Liver (tissue), 9 donors: ENCODE results near the gene AUP1. TPM values are rescaled to one million over a fixed set of nuclear protein-coding genes. Genes with fewer than 3 reads are reported as not detected.

ENCODE experiments used
- DNase-seq: peaks from one replicate; pipeline ENCODE4 v3.0.0-alpha.2; 2017; ENCODE audit warnings: low spot score
- H3K27ac ChIP-seq, 2 donors: one replicate each; pipeline ENCODE4 v1.7.0; 2013; ENCODE audit warnings: inconsistent platforms in 2 of 2, low read length in 2 of 2, control low read depth in 1 of 2, low read depth in 1 of 2, mild to moderate bottlenecking in 1 of 2
- H3K27me3 ChIP-seq, 4 donors: one replicate each; pipeline versions ENCODE4 v1.6.1 to v1.7.0; 2013; ENCODE audit warnings: low read length in 3 of 4, inconsistent platforms in 1 of 4, mild to moderate bottlenecking in 1 of 4, moderate library complexity in 1 of 4; ENCODE audit not compliant: control insufficient read depth in 4 of 4, insufficient read depth in 4 of 4
- H3K36me3 ChIP-seq, 4 donors: one replicate each; pipeline versions ENCODE4 v1.6.1 to v1.7.0; 2013; ENCODE audit warnings: low read length in 3 of 4, mild to moderate bottlenecking in 3 of 4, low read depth in 1 of 4, moderate library complexity in 1 of 4; ENCODE audit not compliant: control insufficient read depth in 4 of 4, insufficient read depth in 3 of 4
- H3K4me1 ChIP-seq, 4 donors: one replicate each; pipeline versions ENCODE4 v1.6.1 to v1.7.0; 2013; ENCODE audit warnings: low read length in 3 of 4, mild to moderate bottlenecking in 3 of 4, moderate library complexity in 1 of 4; ENCODE audit not compliant: control insufficient read depth in 4 of 4, insufficient read depth in 4 of 4
- H3K4me3 ChIP-seq, 3 donors: one replicate each; pipeline versions ENCODE4 v1.6.1 to v1.7.0; 2013; ENCODE audit warnings: low read length in 3 of 3, control low read depth in 1 of 3, low read depth in 1 of 3, mild to moderate bottlenecking in 1 of 3
- H3K9ac ChIP-seq, 2 donors: one replicate each; pipeline ENCODE4 v1.7.0; 2013; ENCODE audit warnings: low read length in 2 of 2, mild to moderate bottlenecking in 2 of 2, moderate library complexity in 2 of 2, control low read depth in 1 of 2, low read depth in 1 of 2
- H3K9me3 ChIP-seq, 4 donors: one replicate each; pipeline versions ENCODE4 v1.6.1 to v1.7.0; 2013; ENCODE audit warnings: low read length in 3 of 4; ENCODE audit not compliant: control insufficient read depth in 4 of 4
- ATF3 ChIP-seq: IDR thresholded peaks from 2 replicates; pipeline ENCODE4 v1.6.1; 2016; ENCODE audit warnings: antibody characterized with exemption
- GABPA ChIP-seq, 2 donors: IDR thresholded peaks in 1 of 2; conservative IDR thresholded peaks in 1 of 2; 2 replicates each; pipeline ENCODE4 v1.6.1; 2016; ENCODE audit warnings: antibody characterized with exemption in 2 of 2, mild to moderate bottlenecking in 1 of 2, moderate library complexity in 1 of 2
- HNF4G ChIP-seq: IDR thresholded peaks from 2 replicates; pipeline ENCODE4 v1.6.1; 2016; ENCODE audit warnings: antibody characterized with exemption
- NR2F2 ChIP-seq: IDR thresholded peaks from 2 replicates; pipeline ENCODE4 v1.6.1; 2016; ENCODE audit warnings: antibody characterized with exemption
- RAD21 ChIP-seq, 2 donors: IDR thresholded peaks; 2 replicates each; pipeline ENCODE4 v1.6.1; 2016; ENCODE audit warnings: antibody characterized with exemption in 2 of 2, mild to moderate bottlenecking in 2 of 2
- REST ChIP-seq: IDR thresholded peaks from 2 replicates; pipeline ENCODE4 v1.6.1; 2016; ENCODE audit warnings: antibody characterized with exemption, mild to moderate bottlenecking
- SP1 ChIP-seq: IDR thresholded peaks from 2 replicates; pipeline ENCODE4 v1.6.1; 2018; ENCODE audit warnings: antibody characterized with exemption, mild to moderate bottlenecking
- TAF1 ChIP-seq: conservative IDR thresholded peaks from 2 replicates; pipeline ENCODE4 v1.6.1; 2016; ENCODE audit warnings: antibody characterized with exemption, mild to moderate bottlenecking
- WGBS: extraction: QIAGEN DNeasy Blood & Tissue Kit; methylation state at CpG from one replicate; pipeline ENCODE4 v1.1.7; 2013; 5-methylcytosine and 5-hydroxymethylcytosine counted together
- polyA plus RNA-seq, 2 donors: library from polyadenylated mRNA; stranded (reverse) in 1 of 2; unstranded in 1 of 2; fragments of 200-250 nt in 1 of 2; fragments of >200 nt in 1 of 2; fragmentation: Nextera tagmentation in 1 of 2; extraction: Ambion mirVana in 1 of 2; gene quantifications; one replicate each; pipeline versions ENCODE4 v1.2.1 to v1.2.3, GENCODE V29; 2013 to 2015
- total RNA-seq, 2 donors: library from RNA; depleted of rRNA; stranded (reverse); fragments of >200 nt; gene quantifications; one replicate each; pipeline ENCODE4 v1.2.3, GENCODE V29; 2014
- TF ChIP-seq, protein P1 (sequence below): IDR thresholded peaks from 2 replicates; pipeline ENCODE4 v1.6.1; 2016; ENCODE audit warnings: antibody characterized with exemption
- TF ChIP-seq, protein P2 (sequence below): fragments of 150-350 bp; IDR thresholded peaks from 2 replicates; pipeline ENCODE4 v1.5.1; 2017; ENCODE audit warnings: improper control_type of control experiment, low read depth, low read length; ENCODE audit not compliant: missing input control
- TF ChIP-seq, protein P3 (sequence below): IDR thresholded peaks from 2 replicates; pipeline ENCODE4 v1.6.1; 2016; ENCODE audit warnings: antibody characterized with exemption
- donor health status: healthy.
- donor health status: healthy.
- donor health status: healthy.
- donor health status: healthy.
- donor health status: healthy.

The AUP1 gene
- total and polyA plus RNA-seq, 4 donors = 62.6 to 126 (median 109) TPM

- TF ChIP-seq, protein P1, sequence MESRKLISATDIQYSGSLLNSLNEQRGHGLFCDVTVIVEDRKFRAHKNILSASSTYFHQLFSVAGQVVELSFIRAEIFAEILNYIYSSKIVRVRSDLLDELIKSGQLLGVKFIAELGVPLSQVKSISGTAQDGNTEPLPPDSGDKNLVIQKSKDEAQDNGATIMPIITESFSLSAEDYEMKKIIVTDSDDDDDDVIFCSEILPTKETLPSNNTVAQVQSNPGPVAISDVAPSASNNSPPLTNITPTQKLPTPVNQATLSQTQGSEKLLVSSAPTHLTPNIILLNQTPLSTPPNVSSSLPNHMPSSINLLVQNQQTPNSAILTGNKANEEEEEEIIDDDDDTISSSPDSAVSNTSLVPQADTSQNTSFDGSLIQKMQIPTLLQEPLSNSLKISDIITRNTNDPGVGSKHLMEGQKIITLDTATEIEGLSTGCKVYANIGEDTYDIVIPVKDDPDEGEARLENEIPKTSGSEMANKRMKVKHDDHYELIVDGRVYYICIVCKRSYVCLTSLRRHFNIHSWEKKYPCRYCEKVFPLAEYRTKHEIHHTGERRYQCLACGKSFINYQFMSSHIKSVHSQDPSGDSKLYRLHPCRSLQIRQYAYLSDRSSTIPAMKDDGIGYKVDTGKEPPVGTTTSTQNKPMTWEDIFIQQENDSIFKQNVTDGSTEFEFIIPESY = no peak
- TF ChIP-seq NR2F2 = no peak
- TF ChIP-seq TAF1 = no peak
Observed at GRCh38 chr2:74558284-74559230, 29.1 kb upstream of the AUP1 start (continued).

DNA sequence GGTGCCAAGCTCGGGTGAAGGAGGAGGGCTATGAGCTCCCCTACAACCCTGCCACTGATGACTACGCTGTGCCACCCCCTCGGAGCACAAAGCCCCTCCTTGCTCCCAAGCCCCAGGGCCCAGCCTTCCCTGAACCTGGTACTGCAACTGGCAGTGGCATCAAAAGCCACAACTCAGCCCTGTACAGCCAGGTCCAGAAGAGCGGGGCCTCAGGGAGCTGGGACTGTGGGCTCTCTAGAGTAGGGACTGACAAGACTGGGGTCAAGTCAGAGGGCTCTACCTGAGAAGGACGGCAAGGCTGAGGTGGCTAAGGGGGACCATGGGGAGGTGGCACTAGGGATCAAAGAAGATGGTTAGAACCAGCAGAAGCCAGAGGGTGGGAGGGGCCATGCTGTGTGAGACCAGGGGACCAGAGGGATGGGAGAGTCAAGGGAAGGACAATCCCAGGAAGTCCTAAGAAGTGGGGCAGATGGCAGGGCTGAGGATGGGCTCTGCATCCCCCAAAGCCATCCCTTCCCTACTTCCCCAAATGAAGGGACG is 27.4 kb upstream of the AUP1 start:
- Histone ChIP-seq H3K27ac (no peak overlapping the region), H3K9ac (no peak overlapping the region), H3K36me3 (no peaks in the 10 kb centered on the region), H3K4me1 (peaks cover 0 to 4% (median 2%) of the 10 kb centered on the region in 4 donors), H3K9me3 (no peaks in the 10 kb centered on the region), H3K4me3 (no peak overlapping the region), H3K27me3 (no peaks in the 10 kb centered on the region)
- no peak for DNase-seq
- TF ChIP-seq REST = no peak
- 96% methylated on average over 6 of the region's 6 CpGs for WGBS

- Histone ChIP-seq H3K4me3 (no peak overlapping the region), H3K27me3 (no peaks in the 10 kb centered on the region)
Observed at GRCh38 chr2:74556159-74556558, 26.7 kb upstream of the AUP1 start.

More at GRCh38 chr2:74556159-74556558, 26.7 kb upstream of the AUP1 start:
- no peak overlapping the region for H3K27ac ChIP-seq
- no peak overlapping the region for H3K9ac ChIP-seq
- WGBS = 86% methylated on average over 14 of the region's 14 CpGs
- no peaks in the 10 kb centered on the region for H3K36me3 ChIP-seq
- H3K9me3 ChIP-seq = no peaks in the 10 kb centered on the region
- no peak for DNase-seq
- TF ChIP-seq HNF4G (no peak), TAF1 (no peak), SP1 (no peak), GABPA (IDR thresholded peaks at IDR 0.05 in 1 of 2, conservative IDR thresholded peaks at IDR 0.05 in 1 of 2) (no peak), REST (no peak), ATF3 (no peak), RAD21 (IDR thresholded peaks at IDR 0.05) (no peak), NR2F2 (no peak)
- TF ChIP-seq, protein P2, sequence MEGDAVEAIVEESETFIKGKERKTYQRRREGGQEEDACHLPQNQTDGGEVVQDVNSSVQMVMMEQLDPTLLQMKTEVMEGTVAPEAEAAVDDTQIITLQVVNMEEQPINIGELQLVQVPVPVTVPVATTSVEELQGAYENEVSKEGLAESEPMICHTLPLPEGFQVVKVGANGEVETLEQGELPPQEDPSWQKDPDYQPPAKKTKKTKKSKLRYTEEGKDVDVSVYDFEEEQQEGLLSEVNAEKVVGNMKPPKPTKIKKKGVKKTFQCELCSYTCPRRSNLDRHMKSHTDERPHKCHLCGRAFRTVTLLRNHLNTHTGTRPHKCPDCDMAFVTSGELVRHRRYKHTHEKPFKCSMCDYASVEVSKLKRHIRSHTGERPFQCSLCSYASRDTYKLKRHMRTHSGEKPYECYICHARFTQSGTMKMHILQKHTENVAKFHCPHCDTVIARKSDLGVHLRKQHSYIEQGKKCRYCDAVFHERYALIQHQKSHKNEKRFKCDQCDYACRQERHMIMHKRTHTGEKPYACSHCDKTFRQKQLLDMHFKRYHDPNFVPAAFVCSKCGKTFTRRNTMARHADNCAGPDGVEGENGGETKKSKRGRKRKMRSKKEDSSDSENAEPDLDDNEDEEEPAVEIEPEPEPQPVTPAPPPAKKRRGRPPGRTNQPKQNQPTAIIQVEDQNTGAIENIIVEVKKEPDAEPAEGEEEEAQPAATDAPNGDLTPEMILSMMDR = no peak
- TF ChIP-seq, protein P3, sequence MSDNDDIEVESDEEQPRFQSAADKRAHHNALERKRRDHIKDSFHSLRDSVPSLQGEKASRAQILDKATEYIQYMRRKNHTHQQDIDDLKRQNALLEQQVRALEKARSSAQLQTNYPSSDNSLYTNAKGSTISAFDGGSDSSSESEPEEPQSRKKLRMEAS = no peak
- TF ChIP-seq, protein P1 = no peak
- peaks cover 0 to 4% (median 2%) of the 10 kb centered on the region in 4 donors for H3K4me1 ChIP-seq
